AG04449 (cell line): ENCODE data around the gene RNF222.

Source experiments
- CTCF ChIA-PET: fragments of 350-600 bp; formaldehyde crosslinking; extraction: SDS; loops from one replicate; lab custom pipeline; 2021; ENCODE audit warnings: antibody characterized with exemption; lab: Yijun Ruan, JAX
- POLR2A ChIA-PET: fragments of 400-600, 350-600 bp; formaldehyde crosslinking; extraction: SDS; loops from one replicate; lab custom pipeline; 2020; ENCODE audit warnings: antibody characterized with exemption, inconsistent platforms; lab: Yijun Ruan, JAX
- DNase-seq: peaks from one replicate; pipeline ENCODE4 v3.0.0-alpha.2; 2010; ENCODE audit warnings: low read depth, low spot score
- H3K4me3 ChIP-seq: 2 replicates; pipeline ENCODE4 v1.5.1; 2011; ENCODE audit warnings: low read depth, mild to moderate bottlenecking, control low read depth, low read length
- TF ChIP-seq, protein P1 (sequence below): IDR thresholded peaks from one replicate; pipeline ENCODE4 v1.5.1; 2011; ENCODE audit warnings: mild to moderate bottlenecking, moderate library complexity, low read length, control low read depth, inconsistent platforms; ENCODE audit not compliant: insufficient read depth; ENCODE audit errors: missing control alignments

Gene RNF222

GRCh38 chr17:8345951-8346665 is 51.5 kb downstream of the RNF222 start:
- no peak for DNase-seq
- CTCF ChIA-PET = interaction anchor here (0.8 to 1.2 kb wide), 2 partner anchors 11 to 36 kb away, joined by 3 read pairs; no protein-coding TSS in a partner anchor
- H3K4me3 ChIP-seq = no peak overlapping the region
- POLR2A ChIA-PET = no interaction called here
- TF ChIP-seq, protein P1, sequence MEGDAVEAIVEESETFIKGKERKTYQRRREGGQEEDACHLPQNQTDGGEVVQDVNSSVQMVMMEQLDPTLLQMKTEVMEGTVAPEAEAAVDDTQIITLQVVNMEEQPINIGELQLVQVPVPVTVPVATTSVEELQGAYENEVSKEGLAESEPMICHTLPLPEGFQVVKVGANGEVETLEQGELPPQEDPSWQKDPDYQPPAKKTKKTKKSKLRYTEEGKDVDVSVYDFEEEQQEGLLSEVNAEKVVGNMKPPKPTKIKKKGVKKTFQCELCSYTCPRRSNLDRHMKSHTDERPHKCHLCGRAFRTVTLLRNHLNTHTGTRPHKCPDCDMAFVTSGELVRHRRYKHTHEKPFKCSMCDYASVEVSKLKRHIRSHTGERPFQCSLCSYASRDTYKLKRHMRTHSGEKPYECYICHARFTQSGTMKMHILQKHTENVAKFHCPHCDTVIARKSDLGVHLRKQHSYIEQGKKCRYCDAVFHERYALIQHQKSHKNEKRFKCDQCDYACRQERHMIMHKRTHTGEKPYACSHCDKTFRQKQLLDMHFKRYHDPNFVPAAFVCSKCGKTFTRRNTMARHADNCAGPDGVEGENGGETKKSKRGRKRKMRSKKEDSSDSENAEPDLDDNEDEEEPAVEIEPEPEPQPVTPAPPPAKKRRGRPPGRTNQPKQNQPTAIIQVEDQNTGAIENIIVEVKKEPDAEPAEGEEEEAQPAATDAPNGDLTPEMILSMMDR = no peak

DNA sequence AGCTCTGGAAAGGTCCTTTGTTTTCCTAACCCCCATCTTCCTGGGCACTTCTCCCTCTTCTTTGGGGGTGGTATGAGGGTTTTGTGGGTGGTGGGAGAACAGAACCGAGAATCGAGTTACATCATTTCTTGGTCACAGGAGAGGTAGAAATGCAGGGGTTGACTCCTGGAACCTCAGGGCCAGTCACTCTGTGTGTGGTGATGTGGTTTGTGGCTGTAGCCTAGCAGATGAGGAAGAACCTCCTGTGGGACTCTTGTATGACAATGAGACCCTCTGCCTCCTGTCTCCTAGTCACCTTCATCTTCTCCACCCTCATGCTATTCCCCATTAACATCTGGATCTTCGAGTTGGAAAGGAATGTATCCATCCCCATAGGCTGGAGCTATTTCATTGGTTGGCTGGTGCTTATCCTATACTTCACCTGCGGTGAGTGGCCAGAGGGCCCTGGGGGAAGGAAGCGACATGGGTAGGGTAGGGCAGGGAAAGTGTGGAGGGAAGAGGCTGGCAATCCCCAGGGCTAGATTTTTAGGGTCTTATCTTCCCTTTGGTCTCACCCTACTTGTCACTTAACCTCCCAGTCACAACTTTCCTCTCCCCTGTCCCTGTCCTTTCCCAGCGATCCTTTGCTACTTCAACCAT is 52.5 kb downstream of the RNF222 start:
- DNase-seq = no peak
- no peak overlapping the region for H3K4me3 ChIP-seq
- TF ChIP-seq, protein P1 = no peak
- ChIA-PET POLR2A (no interaction called here), CTCF (interaction anchor here (1.9 kb wide), 1 partner anchor 44 kb away, joined by 6 read pairs; no protein-coding TSS in a partner anchor)

DNA sequence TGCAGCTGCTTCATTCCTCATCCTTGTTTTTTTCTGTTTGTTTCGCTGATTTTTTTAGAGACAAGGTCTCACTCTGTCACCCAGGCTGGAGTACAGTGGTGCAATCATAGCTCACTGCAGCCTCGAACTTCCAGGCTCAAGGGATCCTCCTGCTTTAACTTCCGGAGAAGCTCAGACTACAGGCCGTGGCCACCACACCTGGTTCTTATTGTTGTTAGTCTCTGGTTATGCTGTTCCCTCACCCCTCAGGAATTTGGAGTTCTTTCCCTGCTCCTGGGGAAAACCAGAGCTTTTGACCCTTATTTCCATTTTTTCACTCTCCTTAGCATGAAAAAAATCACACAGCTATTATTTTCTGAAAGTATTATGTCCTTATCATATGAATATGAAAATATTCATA is 56.2 kb downstream of the RNF222 start:
- POLR2A ChIA-PET = no interaction called here
- DNase-seq = no peak
- H3K4me3 ChIP-seq = no peak overlapping the region
- CTCF ChIA-PET = interaction anchor here (0.9 kb wide), 1 partner anchor 35 kb away, joined by 3 read pairs; no protein-coding TSS in a partner anchor
- TF ChIP-seq, protein P1 = no peak
